ENCODE data around the gene LMF1.

Gene LMF1

GRCh38 chr16:929227-930073, 41.3 kb downstream of the LMF1 start:
- no peak for DNase-seq (ENCODE audit: low spot score)

GRCh38 chr16:928526-928925, 42.3 kb downstream of the LMF1 start:
- no peak for DNase-seq (ENCODE audit: low spot score)

GRCh38 chr16:927931-928330, 42.9 kb downstream of the LMF1 start:
- no peak for DNase-seq (ENCODE audit: low spot score)

- DNase-seq (ENCODE audit: low spot score): no peak
These were observed 43.4 kb downstream of the LMF1 start for GRCh38 chr16:927406-927805.

GRCh38 chr16:926715-927114, 44.1 kb downstream of the LMF1 start:
- no peak for DNase-seq (ENCODE audit: low spot score)

- DNase-seq (ENCODE audit: low spot score): no peak
These were observed 46.0 kb downstream of the LMF1 start for GRCh38 chr16:924806-925205.

DNA sequence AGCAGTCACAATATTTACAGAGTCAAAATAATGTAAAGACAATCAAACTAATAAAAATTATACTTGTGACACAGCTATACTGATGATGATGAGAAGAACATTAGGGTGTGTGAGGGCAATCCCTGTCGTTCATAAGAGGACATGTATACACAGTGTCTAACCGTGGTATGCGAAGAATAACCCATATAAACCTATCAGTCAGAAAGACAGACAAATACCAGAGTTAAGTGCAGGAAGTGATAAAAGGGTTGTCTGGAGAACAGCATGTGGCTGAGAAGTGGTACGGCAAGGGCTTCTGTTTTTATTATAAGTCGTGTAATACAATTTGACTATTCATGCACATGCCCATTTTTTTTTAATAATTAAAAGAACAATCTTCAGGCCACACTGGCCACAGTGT, 46.7 kb downstream of the LMF1 start:
- DNase-seq (ENCODE audit: low spot score): no peak

- DNase-seq (ENCODE audit: low spot score): no peak
These were observed 47.6 kb downstream of the LMF1 start for GRCh38 chr16:923184-923583.

DNA sequence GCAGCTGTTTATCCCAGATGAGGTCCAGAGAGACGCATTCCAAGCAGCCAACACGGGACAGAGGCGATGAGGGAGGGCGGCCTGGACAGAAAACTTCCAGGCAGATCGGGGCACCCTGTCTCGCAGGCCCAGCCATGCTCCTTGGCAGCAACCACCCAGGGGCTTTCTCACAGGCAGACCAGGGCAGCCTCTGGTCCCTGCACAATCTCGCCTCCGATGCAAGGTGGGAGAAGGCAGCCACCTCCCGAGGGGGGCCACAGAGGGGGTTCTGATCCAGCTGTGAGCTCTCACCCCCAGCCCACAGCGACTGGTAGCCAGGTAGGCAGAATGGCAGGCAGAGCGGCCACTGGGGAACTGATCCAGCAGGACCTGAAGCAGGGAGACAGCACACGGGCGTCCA, 48.7 kb downstream of the LMF1 start:
- DNase-seq (ENCODE audit: low spot score): no peak

DNA sequence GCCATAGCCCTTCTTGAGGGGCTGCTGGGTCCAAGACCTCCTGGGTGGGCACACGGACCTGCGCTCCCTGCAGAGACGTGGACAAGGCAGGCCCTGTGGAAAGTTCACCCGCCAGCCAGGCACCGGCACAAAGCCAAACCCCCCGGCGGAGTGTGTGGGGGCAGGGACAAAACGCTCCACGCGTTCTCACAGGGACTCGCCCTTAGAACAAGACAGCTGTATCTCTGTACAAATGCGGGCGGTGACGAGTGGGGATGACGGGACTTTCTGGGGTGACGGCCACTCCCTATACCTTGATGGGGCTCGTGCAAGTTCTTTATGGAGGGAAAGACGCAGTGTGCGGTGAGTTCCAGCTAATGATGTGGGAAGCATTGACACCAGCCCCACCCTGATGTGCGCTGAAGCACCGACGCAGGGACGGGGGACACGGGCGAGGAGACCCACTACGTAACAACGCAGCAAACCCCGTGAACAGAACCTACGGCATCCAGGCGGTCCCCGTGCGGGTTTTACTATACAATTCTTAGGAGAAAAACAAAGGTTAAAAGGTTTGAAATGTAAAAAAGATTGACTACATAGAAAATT, 49.4 kb downstream of the LMF1 start:
- no peak for DNase-seq (ENCODE audit: low spot score)

DNA sequence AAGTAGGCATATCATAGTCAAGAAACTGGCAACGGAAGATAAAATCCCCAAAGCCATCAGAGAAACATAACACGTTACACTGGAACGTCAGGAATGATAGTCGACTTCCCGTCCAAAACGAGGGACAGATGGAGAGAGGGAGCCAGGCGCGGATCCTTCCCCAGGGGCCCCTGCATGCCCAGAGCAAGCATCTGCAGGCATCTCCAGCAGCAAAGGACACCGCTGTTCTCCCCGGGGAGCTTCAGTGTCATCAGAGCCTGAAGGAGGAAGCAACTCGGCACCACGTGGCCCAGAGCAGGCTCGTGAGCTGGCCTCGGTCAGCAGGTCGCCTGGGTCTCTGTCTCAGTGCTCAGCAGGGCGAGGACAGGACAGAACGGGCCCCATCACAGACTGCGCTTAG, 50.1 kb downstream of the LMF1 start:
- no peak for DNase-seq (ENCODE audit: low spot score)

DNA sequence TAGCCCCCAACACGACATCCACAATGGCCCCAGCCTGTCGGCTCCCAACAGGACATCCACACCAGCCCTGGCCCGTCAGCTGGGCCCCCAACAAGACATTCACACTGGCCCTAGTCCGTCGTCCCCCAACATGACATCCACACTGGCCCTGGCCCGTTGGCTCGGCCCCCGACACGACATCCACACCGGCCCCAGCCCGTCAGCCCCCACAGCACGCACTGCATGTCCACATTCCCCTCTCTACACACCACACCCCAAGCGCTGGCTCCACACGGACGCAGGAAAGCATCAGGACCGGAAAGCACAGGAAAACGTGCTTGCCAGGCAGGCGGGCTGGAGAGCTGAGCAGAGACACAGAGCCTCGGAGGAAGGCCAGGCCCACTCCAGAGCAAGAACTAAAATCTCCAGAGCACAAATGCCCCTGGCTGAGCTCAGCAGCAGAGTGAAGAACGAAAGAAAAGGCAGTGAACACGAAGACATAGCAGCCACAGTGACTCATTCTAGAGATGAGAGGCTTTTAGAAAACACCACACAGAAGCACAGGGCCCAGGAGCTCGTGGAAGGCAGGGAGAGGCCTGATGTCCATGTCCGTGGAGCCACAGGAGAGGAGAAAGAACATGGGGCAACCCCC, 50.6 kb downstream of the LMF1 start:
- no peak for DNase-seq (ENCODE audit: low spot score)

DNA sequence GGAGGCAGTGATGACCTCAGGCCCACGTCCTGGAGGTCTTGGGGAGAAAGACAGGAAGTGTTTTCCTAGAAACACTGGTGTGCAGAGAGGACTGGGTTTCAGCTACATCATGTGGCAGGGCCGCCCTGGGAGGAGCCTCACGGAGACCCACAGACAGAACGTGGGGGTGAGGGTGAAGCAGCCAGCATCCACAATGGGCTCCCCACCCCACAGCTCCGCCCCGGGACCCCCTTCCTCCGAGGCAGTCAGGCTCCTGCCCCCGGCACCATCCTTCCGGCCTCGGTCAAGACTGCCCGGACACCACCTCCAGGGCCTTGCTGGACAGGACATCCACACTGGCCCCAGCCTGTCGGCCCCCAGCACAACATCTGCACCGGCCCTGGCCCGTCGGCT, 51.1 kb downstream of the LMF1 start:
- no peak for DNase-seq (ENCODE audit: low spot score)

- no peak for DNase-seq (ENCODE audit: low spot score)
These were observed 51.8 kb downstream of the LMF1 start for GRCh38 chr16:918741-919657.

GRCh38 chr16:918068-918467, 52.7 kb downstream of the LMF1 start:
- DNase-seq (ENCODE audit: low spot score): no peak

- DNase-seq (ENCODE audit: low spot score): no peak
These were observed 53.2 kb downstream of the LMF1 start for GRCh38 chr16:917591-918061.

GRCh38 chr16:916035-916799, 54.6 kb downstream of the LMF1 start:
- no peak for DNase-seq (ENCODE audit: low spot score)

DNA sequence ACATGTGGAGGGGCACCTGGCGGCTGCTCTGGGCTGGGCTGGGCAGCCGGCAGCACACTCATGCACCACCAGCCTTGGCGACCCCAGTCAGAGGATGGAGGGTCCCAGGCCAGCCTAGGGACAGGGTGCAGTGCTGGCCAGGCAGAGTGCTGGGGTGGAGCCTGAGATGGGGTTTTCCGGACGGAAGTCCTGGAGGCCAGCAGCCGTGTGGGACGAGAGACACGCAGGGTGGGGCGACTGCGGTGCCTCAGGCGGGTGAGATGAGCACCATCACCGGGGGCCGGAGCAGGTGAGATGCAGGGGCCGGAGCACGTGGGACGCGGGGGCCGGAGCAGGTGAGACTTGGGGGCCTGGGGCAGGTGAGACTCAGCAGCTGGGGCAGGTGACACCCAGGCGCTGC, 55.2 kb downstream of the LMF1 start:
- DNase-seq (ENCODE audit: low spot score): no peak

DNA sequence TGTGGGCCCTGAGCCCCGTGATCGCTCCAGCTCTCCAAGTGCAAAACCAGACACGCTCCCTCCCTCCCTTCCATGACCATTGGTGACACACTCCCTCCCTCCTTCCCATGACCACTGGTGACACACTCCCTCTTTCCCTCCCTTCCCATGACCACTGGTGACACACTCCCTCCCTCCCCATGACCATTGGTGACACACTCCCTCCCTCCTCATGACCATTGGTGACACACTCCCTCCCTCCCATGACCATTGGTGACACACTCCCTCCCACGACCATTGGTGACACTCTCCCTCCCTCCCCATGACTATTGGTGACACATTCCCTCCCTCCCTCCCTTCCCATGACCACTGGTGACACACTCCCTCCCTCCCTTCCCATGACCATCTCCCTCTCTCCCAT, 56.3 kb downstream of the LMF1 start:
- no peak for DNase-seq (ENCODE audit: low spot score)

GRCh38 chr16:913817-914439, 56.9 kb downstream of the LMF1 start:
- no peak for DNase-seq (ENCODE audit: low spot score)

Data from cerebellar cortex (tissue), 1 donor.